NCI-H524 treated with DMSO at 0.1 percent for 48 hours (cell line): ENCODE results near the gene ZNFX1.

Experiments used
- DNase-seq: peaks from one replicate; lab custom pipeline; 2025; lab: John Stamatoyannopoulos, UW

The ZNFX1 gene

GRCh38 chr20:49278818-49279676 is 1.2 kb upstream of the ZNFX1 start:
- no peak for DNase-seq

GRCh38 chr20:49277786-49278035 is 146 bp downstream of the ZNFX1 start:
- no peak for DNase-seq

GRCh38 chr20:49276961-49277785 is 684 bp downstream of the ZNFX1 start:
- no peak for DNase-seq

GRCh38 chr20:49276161-49276960 is 1.5 kb downstream of the ZNFX1 start:
- peak; percentile 30 for DNase-seq

- DNase-seq, result no peak
Observed at GRCh38 chr20:49275636-49276035, 2.2 kb downstream of the ZNFX1 start.

GRCh38 chr20:49275216-49275615 is 2.6 kb downstream of the ZNFX1 start:
- no peak for DNase-seq

- DNase-seq, result no peak
Observed at GRCh38 chr20:49273696-49274277, 4.1 kb downstream of the ZNFX1 start.

GRCh38 chr20:49272654-49273053 is 5.2 kb downstream of the ZNFX1 start:
- DNase-seq, result no peak

GRCh38 chr20:49270736-49271135 is 7.1 kb downstream of the ZNFX1 start:
- no peak for DNase-seq

GRCh38 chr20:49270177-49270576 is 7.7 kb downstream of the ZNFX1 start:
- DNase-seq, result no peak

GRCh38 chr20:49268600-49269365 is 9.1 kb downstream of the ZNFX1 start:
- DNase-seq, result no peak

- DNase-seq, result no peak
Observed at GRCh38 chr20:49267327-49267726, 10.5 kb downstream of the ZNFX1 start.

- no peak for DNase-seq
Observed at GRCh38 chr20:49262444-49262843, 15.4 kb downstream of the ZNFX1 start.

GRCh38 chr20:49261173-49261572 is 16.7 kb downstream of the ZNFX1 start:
- DNase-seq, result no peak

- no peak for DNase-seq
Observed at GRCh38 chr20:49260218-49260617, 17.6 kb downstream of the ZNFX1 start.

GRCh38 chr20:49259799-49260198 is 18.1 kb downstream of the ZNFX1 start:
- DNase-seq, result no peak

- no peak for DNase-seq
Observed at GRCh38 chr20:49259284-49259683, 18.6 kb downstream of the ZNFX1 start.

GRCh38 chr20:49256261-49256660 is 21.6 kb downstream of the ZNFX1 start:
- no peak for DNase-seq

- DNase-seq, result no peak
Observed at GRCh38 chr20:49252556-49253350, 25.1 kb downstream of the ZNFX1 start.

GRCh38 chr20:49248879-49249665 is 28.8 kb downstream of the ZNFX1 start:
- DNase-seq, result no peak
